Nephron (organoid): ENCODE measurements around the gene IDI1.

Source experiments
- H3K27ac Mint-ChIP-seq, 3 experiments: 2 replicates each; pipeline ENCODE4 v1.8.0; 2020; ENCODE audit warnings: mixed read lengths in 3 of 3, mild to moderate bottlenecking in 2 of 3, moderate library complexity in 1 of 3
- H3K27me3 Mint-ChIP-seq: 2 replicates; pipeline ENCODE4 v1.8.0; 2021; ENCODE audit warnings: low read depth, mild to moderate bottlenecking, moderate library complexity, mixed read lengths
- H3K36me3 Mint-ChIP-seq: 2 replicates; pipeline ENCODE4 v1.8.0; 2020; ENCODE audit warnings: low read depth, mixed read lengths
- H3K4me1 Mint-ChIP-seq: 2 replicates; pipeline ENCODE4 v1.8.0; 2020; ENCODE audit warnings: mixed read lengths
- H3K4me3 Mint-ChIP-seq, 3 experiments: 2 replicates each; pipeline ENCODE4 v1.8.0; 2020; ENCODE audit warnings: mild to moderate bottlenecking in 3 of 3, mixed read lengths in 3 of 3, moderate library complexity in 2 of 3
- H3K9me3 Mint-ChIP-seq: 2 replicates; pipeline ENCODE4 v1.8.0; 2020; ENCODE audit warnings: mixed read lengths
- CTCF ChIP-seq, 3 experiments: fragments of 200-600 bp; sonication (generic); IDR thresholded peaks; one replicate each; pipeline ENCODE4 v1.5.0; 2021; ENCODE audit warnings: antibody characterized with exemption in 3 of 3; ENCODE audit not compliant: unreplicated experiment in 3 of 3

Gene IDI1

GRCh38 chr10:1059902-1060301 is 11.0 kb upstream of the IDI1 start:
- Mint-ChIP-seq H3K36me3 (peaks cover 15% of the 10 kb centered on the region), H3K4me3 (no peak overlapping the region), H3K9me3 (no peaks in the 10 kb centered on the region), H3K27me3 (no peaks in the 10 kb centered on the region), H3K27ac (no peak overlapping the region), H3K4me1 (peaks cover 24% of the 10 kb centered on the region)
- TF ChIP-seq CTCF (IDR thresholded peaks at IDR 0.05; ENCODE audit: unreplicated experiment in 3 of 3): no peak

- peaks cover 41% of the 10 kb centered on the region for H3K4me1 Mint-ChIP-seq
- peak overlapping the region; percentile 91 to 96 (median 94) for H3K4me3 Mint-ChIP-seq
- no peak for TF ChIP-seq CTCF (IDR thresholded peaks at IDR 0.05; ENCODE audit: unreplicated experiment in 3 of 3)
- no peaks in the 10 kb centered on the region for H3K9me3 Mint-ChIP-seq
- H3K27ac Mint-ChIP-seq: peak overlapping the region; percentile 37 to 82 (median 45)
- H3K27me3 Mint-ChIP-seq: no peaks in the 10 kb centered on the region
- H3K36me3 Mint-ChIP-seq: peaks cover 17% of the 10 kb centered on the region
Observed at GRCh38 chr10:1058017-1058416, 9.1 kb upstream of the IDI1 start.

DNA sequence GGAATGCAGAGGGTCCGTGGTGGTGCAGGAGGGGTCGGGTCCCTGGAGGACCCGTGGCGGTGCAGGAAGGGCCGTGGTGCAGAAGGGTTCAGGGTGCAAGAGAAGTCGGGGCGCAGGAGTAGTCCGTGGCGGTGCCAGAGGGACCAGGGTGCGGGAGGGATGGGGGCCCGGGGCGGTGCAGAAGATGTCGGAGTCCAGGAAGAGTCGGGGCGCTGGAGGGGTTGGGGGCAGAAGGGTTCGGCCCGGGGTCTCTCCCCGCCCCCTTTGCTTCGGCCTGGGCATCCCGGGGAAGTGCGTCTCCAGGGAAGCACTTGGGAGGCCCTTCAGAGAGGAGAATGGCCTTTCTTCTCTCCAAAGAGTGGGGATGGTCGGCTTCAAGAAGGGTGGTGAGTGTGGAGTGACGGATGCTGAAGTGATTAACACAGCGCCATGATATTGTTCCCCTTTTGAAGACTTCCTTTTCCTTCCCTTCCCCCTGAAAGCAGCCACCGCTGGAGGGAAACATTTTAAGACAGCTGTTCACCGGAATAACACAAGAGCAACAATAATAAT is 8.3 kb upstream of the IDI1 start:
- Mint-ChIP-seq H3K9me3 (no peaks in the 10 kb centered on the region), H3K27me3 (no peaks in the 10 kb centered on the region), H3K4me1 (peaks cover 48% of the 10 kb centered on the region), H3K36me3 (peaks cover 24% of the 10 kb centered on the region), H3K4me3 (peak overlapping the region; percentile 91 to 96 (median 94)), H3K27ac (peak overlapping the region; percentile 37 to 82 (median 45))
- no peak for TF ChIP-seq CTCF (IDR thresholded peaks at IDR 0.05; ENCODE audit: unreplicated experiment in 3 of 3)

- Mint-ChIP-seq H3K9me3 (no peaks in the 10 kb centered on the region), H3K4me1 (peaks cover 52% of the 10 kb centered on the region), H3K27ac (peak within 1 kb of the TSS; percentile 93 to 98 (median 97)), H3K27me3 (no peaks in the 10 kb centered on the region), H3K4me3 (peak within 1 kb of the TSS; percentile 96 to 98 (median 96)), H3K36me3 (peaks cover 26% of the 10 kb centered on the region)
- no peak for TF ChIP-seq CTCF (IDR thresholded peaks at IDR 0.05; ENCODE audit: unreplicated experiment in 3 of 3)
Observed at GRCh38 chr10:1056326-1057105, 7.6 kb upstream of the IDI1 start, which contains the start of gene WDR37. Gene WDR37 (plus strand): TSS chr10:1056385. CDS start chr10:1072156, 15,771 bp downstream.

- Mint-ChIP-seq H3K4me3 (peak overlapping the region; percentile 96 to 98 (median 96)), H3K9me3 (no peaks in the 10 kb centered on the region), H3K4me1 (peaks cover 57% of the 10 kb centered on the region), H3K27ac (peak overlapping the region; percentile 48 to 75 (median 65)), H3K36me3 (peaks cover 29% of the 10 kb centered on the region), H3K27me3 (no peaks in the 10 kb centered on the region)
- no peak for TF ChIP-seq CTCF (IDR thresholded peaks at IDR 0.05; ENCODE audit: unreplicated experiment in 3 of 3)
Observed at GRCh38 chr10:1054684-1055083, 5.8 kb upstream of the IDI1 start.
